K562 (cell line): Measurements from ENCODE around the gene KCNC4. TPM values are rescaled to one million over a fixed set of nuclear protein-coding genes. Genes with fewer than 3 reads are reported as not detected.

Experiments
- ARID1B ChIP-seq: fragments of 450-650 bp; IDR thresholded peaks from 2 replicates; pipeline ENCODE4 v1.6.1; 2016; ENCODE audit warnings: antibody characterized with exemption, mild to moderate bottlenecking, inconsistent platforms
- ATF3 ChIP-seq, 2 experiments: fragments of 450-650 bp in 1 of 2; sonication (generic) in 1 of 2; formaldehyde crosslinking in 1 of 2; IDR thresholded peaks in 1 of 2; conservative IDR thresholded peaks in 1 of 2; 2 replicates each; pipeline versions ENCODE4 v1.6.1 to v1.8.1; 2016 to 2023; ENCODE audit warnings: mild to moderate bottlenecking in 2 of 2, moderate library complexity in 2 of 2, inconsistent platforms in 1 of 2, missing genetic modification reagents in 1 of 2
- DEAF1 ChIP-seq: fragments of 450-650 bp; formaldehyde crosslinking; IDR thresholded peaks from 2 replicates; pipeline ENCODE4 v1.4.0; 2020; ENCODE audit warnings: mild to moderate bottlenecking, moderate library complexity
- FOSL1 ChIP-seq: fragments of 200-800 bp; sonication (Bioruptor generic); conservative IDR thresholded peaks from 2 replicates; pipeline ENCODE4 v1.6.1; 2016; ENCODE audit warnings: missing genetic modification characterization, missing compliant biosample characterization
- HMBOX1 ChIP-seq: sonication (generic); IDR thresholded peaks from 2 replicates; pipeline ENCODE4 v1.6.1; 2016
- HMG20B ChIP-seq: fragments of 250-450 bp; sonication (Bioruptor Pico); IDR thresholded peaks from 2 replicates; pipeline ENCODE4 v1.5.0; 2021; ENCODE audit warnings: mild to moderate bottlenecking
- JUN ChIP-seq, 2 experiments: sonication (generic) in 1 of 2; formaldehyde crosslinking in 1 of 2; IDR thresholded peaks; 2 replicates each; pipeline versions ENCODE4 v1.6.1 to v1.8.0; 2012 to 2022; ENCODE audit warnings: borderline replicate concordance in 2 of 2, mild to moderate bottlenecking in 2 of 2, improper control_type of control experiment in 1 of 2, low read depth in 1 of 2, low read length in 1 of 2, missing genetic modification reagents in 1 of 2
- MTA3 ChIP-seq: fragments of 450-650 bp; formaldehyde crosslinking; IDR thresholded peaks from 2 replicates; pipeline ENCODE4 v1.6.1; 2017; ENCODE audit warnings: mild to moderate bottlenecking, borderline replicate concordance
- NR2C2 ChIP-seq, 2 experiments: fragments of 200-800 bp in 1 of 2; sonication (Bioruptor generic) in 1 of 2; sonication (generic) in 1 of 2; formaldehyde crosslinking in 1 of 2; IDR thresholded peaks; 2 replicates each; pipeline versions ENCODE4 v1.6.1 to v1.8.0; 2016 to 2022; ENCODE audit warnings: mild to moderate bottlenecking in 1 of 2, missing compliant biosample characterization in 1 of 2, missing genetic modification characterization in 1 of 2, missing genetic modification reagents in 1 of 2
- NRF1 ChIP-seq, 2 experiments: fragments of 450-650 bp; IDR thresholded peaks in 1 of 2; conservative IDR thresholded peaks in 1 of 2; 2 replicates each; pipeline ENCODE4 v1.6.1; 2014; ENCODE audit warnings: mild to moderate bottlenecking in 2 of 2
- PRDM10 ChIP-seq: fragments of 450-650 bp; IDR thresholded peaks from 2 replicates; pipeline ENCODE4 v1.6.1; 2018; ENCODE audit not compliant: partially characterized antibody
- RFX5 ChIP-seq: IDR thresholded peaks from 2 replicates; pipeline ENCODE4 v1.6.1; 2011; ENCODE audit warnings: low read depth, mild to moderate bottlenecking, improper control_type of control experiment, low read length
- SOX6 ChIP-seq: fragments of 450-650 bp; IDR thresholded peaks from 2 replicates; pipeline ENCODE4 v1.6.1; 2014; ENCODE audit warnings: mild to moderate bottlenecking
- TBP ChIP-seq: optimal IDR thresholded peaks from 2 replicates; pipeline ENCODE3; 2011; ENCODE audit warnings: low read depth, low read length, improper control_type of control experiment
- WHSC1 ChIP-seq: IDR thresholded peaks from one replicate; pipeline ENCODE4 v1.6.1; 2012; ENCODE audit warnings: low read length, control low read depth, inconsistent platforms
- ZNF143 ChIP-seq: sonication (generic); formaldehyde crosslinking; IDR thresholded peaks from 2 replicates; pipeline ENCODE4 v1.9.0; 2022; ENCODE audit warnings: mild to moderate bottlenecking, missing genetic modification reagents
- ZSCAN32 ChIP-seq: fragments of 450-650 bp; formaldehyde crosslinking; IDR thresholded peaks from 2 replicates; pipeline ENCODE4 v1.4.0; 2020; ENCODE audit warnings: mild to moderate bottlenecking, moderate library complexity
- polyA plus RNA-seq, 8 experiments: library from polyadenylated mRNA; depleted of rRNA in 4 of 8; stranded (reverse) in 5 of 8; unstranded in 3 of 8; fragments of >200 nt; fragmentation: Nextera tagmentation in 2 of 8; fragmentation: Illumina TruSeq in 1 of 8; extraction: Ambion mirVana in 2 of 8; extraction: Trizol in 1 of 8; gene quantifications; 2 replicates each; pipeline versions ENCODE4 v1.2.1 to v1.2.3, GENCODE V29; 2011 to 2014; ENCODE audit warnings: inconsistent platforms in 1 of 8, missing spikeins in 1 of 8
- total RNA-seq, 7 experiments: library from RNA; depleted of rRNA in 6 of 7; stranded (reverse); fragments of >200 nt in 6 of 7; fragmentation: Illumina TruSeq in 2 of 7; extraction: Trizol in 2 of 7; gene quantifications; 2 replicates each; pipeline versions ENCODE4 v1.2.1 to v1.2.3, GENCODE V29; 2011 to 2021; ENCODE audit warnings: low replicate concordance in 1 of 7

Gene KCNC4
- total and polyA plus RNA-seq, 9 of the 15 experiments (the other 6 are each of a cell fraction or from before 2014, with no cell fraction given): 0.07 to 1.8 (median 0.73) TPM

GRCh38 chr1:110235834-110236682 is 25.9 kb downstream of the KCNC4 start (continued):
- TF ChIP-seq PRDM10: peak; percentile 34
- peak; percentile 96 for TF ChIP-seq ATF3 (IDR thresholded peaks at IDR 0.05)
- TF ChIP-seq ATF3 (CRISPR knock-in tag; conservative IDR thresholded peaks at IDR 0.05): no peak
- no peak for TF ChIP-seq WHSC1
- peak; percentile 90 for TF ChIP-seq FOSL1 (tag)
- TF ChIP-seq HMBOX1: peak; percentile 70
- TF ChIP-seq DEAF1 (CRISPR knock-in tag): peak; percentile 21; the same call in 1 of the 2 replicates
- TF ChIP-seq NRF1 (conservative IDR thresholded peaks at IDR 0.05 in 1 of 2, IDR thresholded peaks at IDR 0.05 in 1 of 2): peak; percentile 79 to 81
- TF ChIP-seq MTA3: 0 out of 2 replicates have a peak, but pooled peaks have one; percentile 14
- peak; percentile 64 for TF ChIP-seq ARID1B
- no peak for TF ChIP-seq HMG20B (CRISPR knock-in tag)
- TF ChIP-seq TBP: peak; percentile 20
- TF ChIP-seq ZNF143 (CRISPR knock-in tag): no peak
- peak; percentile 42; the same call in 1 of the 2 replicates for TF ChIP-seq SOX6
- TF ChIP-seq NR2C2 (CRISPR knock-in tag; IDR thresholded peaks at IDR 0.05): no peak
- peak; percentile 32; the same call in 1 of the 2 replicates for TF ChIP-seq NR2C2 (tag; IDR thresholded peaks at IDR 0.05)
- TF ChIP-seq JUN (IDR thresholded peaks at IDR 0.05; ENCODE audit: borderline replicate concordance, low read depth, low read length): peak; percentile 74; the same call in 1 of the 2 replicates
- no peak for TF ChIP-seq JUN (CRISPR knock-in tag; IDR thresholded peaks at IDR 0.05; ENCODE audit: borderline replicate concordance)
- peak; percentile 81; the same call in 1 of the 2 replicates for TF ChIP-seq RFX5
- 0 out of 2 replicates have a peak, but pooled peaks have one; percentile 20 for TF ChIP-seq ZSCAN32 (CRISPR knock-in tag)
